Activated CD8-positive, alpha-beta memory T cell treated with anti-CD3 and anti-CD28 coated beads, Interleukin-2, amount 10 ng/mL, durations not matched to agents 7 days and 5 days (primary cell): Measurements from ENCODE around the gene SPATS2L. TPM values are rescaled to one million over a fixed set of nuclear protein-coding genes. Genes with fewer than 3 reads are reported as not detected.

ENCODE experiments used
- ATAC-seq: fragments of 150-1000 bp; cut with Tn5 transposase; one replicate; pipeline ENCODE4 v1.10.0; 2021; ENCODE audit warnings: moderate library complexity
- CTCF ChIA-PET: fragments of 350-600 bp; sonication (Branson Sonifier 250); formaldehyde crosslinking; loops from one replicate; lab custom pipeline; 2021; ENCODE audit warnings: antibody characterized with exemption; lab: Charles Lee
- DNase-seq: peaks from one replicate; pipeline ENCODE4 v3.0.0-alpha.2; 2020
- H3K27ac Mint-ChIP-seq: one replicate; pipeline ENCODE4 v1.8.0; 2021; ENCODE audit warnings: mild to moderate bottlenecking, mixed read lengths
- H3K27me3 Mint-ChIP-seq: one replicate; pipeline ENCODE4 v1.8.0; 2021; ENCODE audit warnings: mixed read lengths
- H3K36me3 Mint-ChIP-seq: one replicate; pipeline ENCODE4 v1.8.0; 2021; ENCODE audit warnings: mild to moderate bottlenecking, mixed read lengths
- H3K4me1 Mint-ChIP-seq: one replicate; pipeline ENCODE4 v1.8.0; 2021; ENCODE audit warnings: mixed read lengths
- H3K4me3 Mint-ChIP-seq: one replicate; pipeline ENCODE4 v1.8.0; 2021; ENCODE audit warnings: mild to moderate bottlenecking, moderate library complexity, mixed read lengths
- H3K9me3 Mint-ChIP-seq: one replicate; pipeline ENCODE4 v1.8.0; 2022; ENCODE audit warnings: low read depth, mixed read lengths
- total RNA-seq, 2 experiments: library from RNA; stranded (reverse); gene quantifications; one replicate each; pipeline ENCODE4 v1.2.3, GENCODE V29; 2021

SPATS2L gene
- total RNA-seq, 2 experiments from 2014 or later: 62.9 to 89.7 TPM

DNA sequence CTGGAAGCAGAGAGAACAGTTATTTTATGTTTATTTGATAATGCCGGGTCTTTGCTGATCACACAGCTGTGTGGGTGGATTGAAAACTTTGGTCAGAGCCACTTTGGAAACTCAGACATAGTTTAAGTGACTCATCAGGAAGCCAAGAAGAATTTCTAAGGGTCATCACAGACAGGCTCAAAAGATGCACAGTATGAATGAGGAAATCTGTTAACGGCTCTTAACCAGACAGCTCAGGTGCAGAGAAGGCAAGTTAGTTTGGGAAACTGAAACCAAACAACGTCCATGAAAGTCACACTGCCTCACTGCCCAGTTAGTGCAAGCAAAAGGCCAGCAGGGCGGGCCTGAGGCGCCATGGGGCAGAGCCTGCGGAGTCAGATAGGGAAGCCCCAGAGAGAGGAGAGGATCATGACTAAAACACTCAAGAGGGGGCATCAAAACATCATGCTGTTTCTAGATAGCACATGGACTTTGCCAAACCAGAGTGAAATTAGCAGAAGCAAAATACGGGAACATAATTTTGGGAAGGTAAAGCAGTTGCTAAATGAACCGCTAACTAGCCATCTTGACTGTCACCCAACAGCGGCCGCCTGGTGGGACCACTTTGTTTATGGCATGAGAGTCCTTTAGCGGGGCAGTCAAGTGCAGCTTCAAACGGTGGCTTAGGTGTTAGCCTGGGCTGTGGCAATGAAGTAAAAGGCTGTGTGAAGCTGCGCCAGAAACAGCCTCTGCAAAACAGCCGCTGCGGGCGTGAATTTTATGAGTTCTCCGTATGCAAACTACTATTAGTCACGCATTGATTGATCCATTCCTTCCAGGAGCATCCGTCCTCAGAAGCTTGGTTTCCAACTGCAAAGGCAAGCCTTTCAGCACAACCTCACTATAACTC is 102.2 kb downstream of the SPATS2L start:
- CTCF ChIA-PET: interaction anchor here (1.2 to 1.3 kb wide), 2 partner anchors 9 to 24 kb away, joined by 3 to 4 read pairs; no protein-coding TSS in a partner anchor
- DNase-seq: no peak
- H3K4me3 Mint-ChIP-seq: peak overlapping the region; percentile 22
- H3K27ac Mint-ChIP-seq: peak overlapping the region; percentile 76
- peaks cover 56% of the 10 kb centered on the region for H3K4me1 Mint-ChIP-seq
- H3K36me3 Mint-ChIP-seq: peaks cover 41% of the 10 kb centered on the region
- ATAC-seq: peak; percentile 38
- H3K27me3 Mint-ChIP-seq: no peaks in the 10 kb centered on the region
- no peaks in the 10 kb centered on the region for H3K9me3 Mint-ChIP-seq

DNA sequence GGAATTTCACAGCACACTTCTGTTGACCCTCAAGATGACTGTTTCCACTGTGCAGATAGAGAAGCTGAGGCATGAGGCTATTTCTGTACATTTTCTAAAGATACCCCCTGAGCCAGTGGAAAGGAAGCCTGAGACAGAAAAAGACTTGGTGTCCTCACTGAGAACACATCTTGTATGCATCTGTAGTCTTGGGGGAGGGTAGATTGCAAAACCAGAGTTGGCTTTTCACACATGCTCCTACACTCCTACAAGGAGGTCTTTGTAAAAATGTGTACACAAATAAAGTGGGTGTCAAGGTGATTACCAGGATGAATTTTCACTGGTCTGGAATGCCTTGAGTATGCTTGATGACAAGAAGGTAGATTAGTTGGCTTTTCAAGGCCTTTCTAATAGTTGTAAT is 105.3 kb downstream of the SPATS2L start:
- CTCF ChIA-PET: no interaction called here
- Mint-ChIP-seq H3K4me3 (no peak overlapping the region), H3K27me3 (no peaks in the 10 kb centered on the region), H3K4me1 (peaks cover 31% of the 10 kb centered on the region), H3K27ac (no peak overlapping the region), H3K36me3 (peaks cover 32% of the 10 kb centered on the region), H3K9me3 (no peaks in the 10 kb centered on the region)
- DNase-seq (no peak), ATAC-seq (no peak)

DNA sequence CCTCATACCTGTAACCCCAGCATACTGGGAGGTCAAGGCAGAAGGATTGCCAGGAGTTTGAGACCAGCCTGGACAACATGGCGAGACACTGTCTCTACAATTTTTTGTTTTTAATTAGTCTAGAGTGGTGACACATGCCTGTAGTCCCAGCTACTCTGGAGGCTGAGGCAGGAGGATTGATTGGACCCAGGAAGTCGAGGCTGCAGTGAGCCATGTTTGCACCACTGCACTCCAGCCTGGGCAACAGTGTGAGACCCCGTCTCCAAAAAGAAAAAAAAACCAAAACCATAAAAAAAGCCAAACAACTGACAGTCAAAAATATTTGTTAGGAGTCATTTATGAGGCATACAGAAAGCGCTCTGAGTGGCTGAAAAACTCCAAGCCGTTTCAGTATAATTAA is 107.9 kb downstream of the SPATS2L start:
- no peak overlapping the region for H3K4me3 Mint-ChIP-seq

DNA sequence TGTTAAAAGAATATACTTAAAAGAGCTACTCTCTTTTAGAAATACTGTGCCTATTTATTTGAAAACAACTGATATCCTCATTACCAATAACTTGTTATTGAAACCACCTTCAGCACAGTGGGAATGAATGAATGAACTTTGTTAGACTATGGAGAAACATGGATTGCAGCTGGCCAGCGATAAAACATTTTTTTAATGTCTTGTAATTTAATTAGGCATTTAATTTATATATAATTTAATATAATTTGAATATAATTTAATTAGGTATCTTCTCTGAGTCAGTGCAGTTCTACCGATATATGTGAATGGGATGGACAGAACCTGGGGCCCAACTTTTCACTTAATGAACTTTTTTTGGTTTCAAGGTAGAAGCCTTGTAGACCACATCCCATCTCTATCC is 109.0 kb downstream of the SPATS2L start:
- H3K27ac Mint-ChIP-seq: no peak overlapping the region

More for the DNA sequence above, 107.9 kb downstream of the SPATS2L start:
- ATAC-seq (no peak), DNase-seq (no peak)
- Mint-ChIP-seq H3K9me3 (no peaks in the 10 kb centered on the region), H3K4me1 (peaks cover 12% of the 10 kb centered on the region), H3K27me3 (no peaks in the 10 kb centered on the region), H3K36me3 (peaks cover 34% of the 10 kb centered on the region), H3K27ac (no peak overlapping the region)
- CTCF ChIA-PET: interaction anchor here (0.7 kb wide), 1 partner anchor 42 kb away, joined by 3 read pairs; no protein-coding TSS in a partner anchor

GRCh38 chr2:200416878-200417277 is 110.4 kb downstream of the SPATS2L start:
- Mint-ChIP-seq H3K27ac (no peak overlapping the region), H3K27me3 (no peaks in the 10 kb centered on the region), H3K4me3 (no peak overlapping the region), H3K9me3 (no peaks in the 10 kb centered on the region), H3K4me1 (no peaks in the 10 kb centered on the region), H3K36me3 (peaks cover 47% of the 10 kb centered on the region)
- CTCF ChIA-PET: interaction anchor here (0.7 kb wide), 1 partner anchor 9 kb away, joined by 4 read pairs; no protein-coding TSS in a partner anchor
- ATAC-seq: no peak
- no peak for DNase-seq

More for the DNA sequence above, 109.0 kb downstream of the SPATS2L start:
- Mint-ChIP-seq H3K4me3 (no peak overlapping the region), H3K27me3 (no peaks in the 10 kb centered on the region), H3K4me1 (peaks cover 3% of the 10 kb centered on the region), H3K36me3 (peaks cover 39% of the 10 kb centered on the region), H3K9me3 (no peaks in the 10 kb centered on the region)
- CTCF ChIA-PET: interaction anchor here (1.4 kb wide), 2 partner anchors 9 kb away, joined by 3 to 4 read pairs; no protein-coding TSS in a partner anchor
- DNase-seq: no peak
- no peak for ATAC-seq

- Mint-ChIP-seq H3K4me3 (no peak overlapping the region), H3K36me3 (peaks cover 48% of the 10 kb centered on the region), H3K4me1 (no peaks in the 10 kb centered on the region), H3K9me3 (no peaks in the 10 kb centered on the region), H3K27me3 (no peaks in the 10 kb centered on the region), H3K27ac (no peak overlapping the region)
- CTCF ChIA-PET: interaction anchor here (0.7 kb wide), 1 partner anchor 10 kb away, joined by 4 read pairs; no protein-coding TSS in a partner anchor
- DNase-seq (no peak), ATAC-seq (no peak)
Measured at GRCh38 chr2:200417366-200417765, 110.9 kb downstream of the SPATS2L start.

DNA sequence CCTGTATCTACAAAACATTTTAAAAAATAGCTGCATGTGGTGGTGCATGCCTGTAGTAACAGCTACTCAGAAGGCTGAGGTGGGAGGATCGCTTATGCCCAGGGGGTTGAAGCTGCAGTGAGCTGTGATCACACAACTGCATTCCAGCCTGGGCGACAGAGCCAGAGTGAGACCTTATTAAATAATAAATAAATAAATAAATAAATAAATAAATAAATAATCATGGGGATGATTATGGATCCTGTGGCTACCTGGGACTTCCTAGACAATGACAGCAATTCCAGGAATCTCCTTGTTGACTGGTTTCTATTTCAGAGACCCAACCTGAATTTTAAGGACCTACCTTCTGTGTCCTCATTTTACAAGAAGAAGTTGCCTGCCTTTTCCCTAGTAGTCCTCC is 111.9 kb downstream of the SPATS2L start:
- Mint-ChIP-seq H3K27me3 (no peaks in the 10 kb centered on the region), H3K4me3 (no peak overlapping the region), H3K9me3 (no peaks in the 10 kb centered on the region), H3K36me3 (peaks cover 52% of the 10 kb centered on the region), H3K4me1 (peaks cover 6% of the 10 kb centered on the region), H3K27ac (no peak overlapping the region)
- ATAC-seq (no peak), DNase-seq (no peak)
- CTCF ChIA-PET: no interaction called here

DNA sequence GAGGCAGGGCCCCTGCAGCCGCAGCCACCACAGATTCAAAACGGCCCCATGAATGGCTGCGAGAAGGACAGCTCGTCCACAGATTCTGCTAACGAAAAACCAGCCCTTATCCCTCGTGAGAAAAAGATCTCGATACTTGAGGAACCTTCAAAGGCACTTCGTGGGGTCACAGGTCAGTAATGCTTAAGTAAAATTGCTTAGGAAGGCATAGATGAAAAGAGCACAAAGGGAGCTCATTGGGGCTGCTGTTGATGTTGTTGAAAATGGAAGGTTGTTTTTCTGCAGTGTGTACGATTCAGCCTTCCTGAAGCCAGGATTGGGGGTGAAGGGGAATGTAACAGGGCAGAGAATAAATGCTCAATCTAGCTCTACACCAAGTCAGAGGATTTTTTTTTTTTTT is 112.8 kb downstream of the SPATS2L start:
- Mint-ChIP-seq H3K4me3 (no peak overlapping the region), H3K9me3 (no peaks in the 10 kb centered on the region), H3K36me3 (peaks cover 50% of the 10 kb centered on the region), H3K27ac (no peak overlapping the region), H3K27me3 (no peaks in the 10 kb centered on the region), H3K4me1 (peaks cover 8% of the 10 kb centered on the region)
- CTCF ChIA-PET: interaction anchor here (1.0 kb wide), 1 partner anchor 435 kb away, joined by 3 read pairs; no protein-coding TSS in a partner anchor
- ATAC-seq (no peak), DNase-seq (no peak)

- Mint-ChIP-seq H3K4me3 (no peak overlapping the region), H3K36me3 (peaks cover 52% of the 10 kb centered on the region), H3K27ac (no peak overlapping the region), H3K9me3 (no peaks in the 10 kb centered on the region), H3K27me3 (no peaks in the 10 kb centered on the region), H3K4me1 (peaks cover 19% of the 10 kb centered on the region)
- CTCF ChIA-PET: no interaction called here
- DNase-seq: no peak
- no peak for ATAC-seq
Measured at GRCh38 chr2:200421270-200421669, 114.8 kb downstream of the SPATS2L start.

GRCh38 chr2:200422071-200422470 is 115.6 kb downstream of the SPATS2L start:
- Mint-ChIP-seq H3K36me3 (peaks cover 47% of the 10 kb centered on the region), H3K4me1 (peaks cover 25% of the 10 kb centered on the region)
- CTCF ChIA-PET: no interaction called here

GRCh38 chr2:200422532-200423261 is 116.2 kb downstream of the SPATS2L start:
- H3K36me3 Mint-ChIP-seq: peaks cover 45% of the 10 kb centered on the region
- CTCF ChIA-PET: no interaction called here
- no peak overlapping the region for H3K4me3 Mint-ChIP-seq
- H3K27ac Mint-ChIP-seq: peak overlapping the region; percentile 17
- no peaks in the 10 kb centered on the region for H3K9me3 Mint-ChIP-seq
- H3K4me1 Mint-ChIP-seq: peaks cover 25% of the 10 kb centered on the region
- no peak for DNase-seq
- ATAC-seq: no peak
- no peaks in the 10 kb centered on the region for H3K27me3 Mint-ChIP-seq

More at GRCh38 chr2:200422071-200422470, 115.6 kb downstream of the SPATS2L start:
- Mint-ChIP-seq H3K4me3 (no peak overlapping the region), H3K9me3 (no peaks in the 10 kb centered on the region), H3K27ac (no peak overlapping the region), H3K27me3 (no peaks in the 10 kb centered on the region)
- ATAC-seq (no peak), DNase-seq (no peak)

DNA sequence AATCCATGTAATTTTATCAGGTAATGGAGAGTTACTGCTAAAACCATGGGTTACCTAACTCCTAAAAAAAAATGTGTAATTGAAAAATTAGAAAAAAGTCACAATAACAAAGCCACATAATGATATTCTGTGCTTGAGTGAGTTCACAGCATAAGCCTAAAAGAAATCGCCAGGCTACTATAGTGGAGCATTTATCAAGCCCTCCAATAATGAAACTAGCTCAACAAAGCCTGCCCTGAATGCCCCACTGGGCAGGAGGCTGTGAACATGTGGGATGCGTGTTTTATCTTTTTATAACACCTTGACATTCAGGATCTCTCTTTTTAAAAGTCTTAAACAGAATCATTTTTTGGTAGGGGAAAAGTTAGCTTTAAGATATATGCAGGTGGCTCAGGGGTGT is 117.0 kb downstream of the SPATS2L start:
- Mint-ChIP-seq H3K36me3 (peaks cover 44% of the 10 kb centered on the region), H3K4me1 (peaks cover 25% of the 10 kb centered on the region), H3K27me3 (no peaks in the 10 kb centered on the region), H3K27ac (no peak overlapping the region), H3K9me3 (no peaks in the 10 kb centered on the region), H3K4me3 (no peak overlapping the region)
- no peak for DNase-seq
- CTCF ChIA-PET: interaction anchor here (1.4 kb wide), 1 partner anchor 49 kb away, joined by 4 read pairs; no protein-coding TSS in a partner anchor
- ATAC-seq: no peak
